Nephron progenitor cell (in vitro differentiated cells): ENCODE measurements around the gene MMP2.

Source experiments
- DNase-seq: peaks from one replicate; pipeline ENCODE4 v3.0.0; 2021
- H3K27ac Mint-ChIP-seq: 2 replicates; pipeline ENCODE4 v1.8.0; 2021; ENCODE audit warnings: mild to moderate bottlenecking, moderate library complexity, mixed read lengths
- H3K27me3 Mint-ChIP-seq: 2 replicates; pipeline ENCODE4 v1.8.0; 2021; ENCODE audit warnings: mild to moderate bottlenecking, low read depth, mixed read lengths; ENCODE audit not compliant: poor library complexity
- H3K36me3 Mint-ChIP-seq: 2 replicates; pipeline ENCODE4 v1.8.0; 2021; ENCODE audit warnings: low read depth, mixed read lengths
- H3K4me1 Mint-ChIP-seq: 2 replicates; pipeline ENCODE4 v1.8.0; 2021; ENCODE audit warnings: mixed read lengths
- H3K4me3 Mint-ChIP-seq: 2 replicates; pipeline ENCODE4 v1.8.0; 2021; ENCODE audit warnings: mild to moderate bottlenecking, moderate library complexity, mixed read lengths
- H3K9me3 Mint-ChIP-seq: 2 replicates; pipeline ENCODE4 v1.8.0; 2021; ENCODE audit warnings: mild to moderate bottlenecking, moderate library complexity, mixed read lengths
- CTCF ChIP-seq: fragments of 200-600 bp; sonication (generic); IDR thresholded peaks from 2 replicates; pipeline ENCODE4 v1.5.0; 2021; ENCODE audit warnings: antibody characterized with exemption

MMP2 gene

DNA sequence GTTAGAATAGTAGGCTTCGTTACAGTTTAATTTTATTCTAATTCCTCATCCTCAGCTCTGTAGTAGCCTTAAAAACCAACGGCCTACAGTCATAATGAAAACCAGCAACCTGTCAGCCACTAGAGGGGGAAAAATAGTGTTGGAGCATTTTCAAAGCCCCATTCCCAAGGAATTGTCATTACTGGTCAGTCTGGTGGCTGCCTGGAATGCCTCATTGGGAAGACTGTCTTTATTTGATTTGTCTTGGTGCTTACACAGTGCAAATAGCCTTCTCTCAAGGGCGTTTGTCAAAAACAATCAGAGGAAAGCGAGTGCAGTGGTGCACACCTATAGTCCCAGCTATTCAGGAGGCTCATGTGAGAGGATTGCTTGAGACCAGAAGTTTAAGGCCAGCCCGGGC lies 34.6 kb downstream of the MMP2 start:
- Mint-ChIP-seq H3K4me3 (no peak overlapping the region), H3K36me3 (peaks cover 31% of the 10 kb centered on the region), H3K4me1 (peaks cover 9% of the 10 kb centered on the region), H3K27ac (no peak overlapping the region), H3K27me3 (peaks cover 10% of the 10 kb centered on the region), H3K9me3 (peaks cover 58% of the 10 kb centered on the region)
- no peak for DNase-seq
- no peak for TF ChIP-seq CTCF

DNA sequence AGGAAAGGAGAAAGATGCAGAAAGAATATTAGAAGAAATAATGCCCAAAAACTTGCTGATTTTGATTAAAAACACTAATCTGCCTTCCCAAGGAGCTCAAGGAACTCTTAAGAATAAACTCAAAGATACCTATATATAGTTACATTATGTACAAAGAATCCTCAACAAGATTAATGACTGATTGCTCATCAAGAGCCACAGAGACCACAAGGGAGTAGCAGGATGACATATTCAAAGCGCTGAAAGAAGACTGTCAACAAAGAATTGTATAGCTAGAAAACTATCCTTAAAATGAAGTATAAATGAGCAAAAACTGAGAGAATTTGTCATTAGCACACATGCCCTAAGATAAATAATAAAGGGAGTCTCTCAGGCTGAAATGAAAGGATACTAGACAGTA lies 36.1 kb downstream of the MMP2 start:
- no peak for DNase-seq
- no peak overlapping the region for H3K27ac Mint-ChIP-seq
- no peak for TF ChIP-seq CTCF
- H3K27me3 Mint-ChIP-seq, result peaks cover 3% of the 10 kb centered on the region
- peaks cover 37% of the 10 kb centered on the region for H3K36me3 Mint-ChIP-seq
- no peak overlapping the region for H3K4me3 Mint-ChIP-seq
- peaks cover 69% of the 10 kb centered on the region for H3K9me3 Mint-ChIP-seq
- H3K4me1 Mint-ChIP-seq, result peaks cover under 1% of the 10 kb centered on the region

GRCh38 chr16:55521792-55522191 lies 42.8 kb downstream of the MMP2 start:
- H3K4me1 Mint-ChIP-seq, result no peaks in the 10 kb centered on the region
- no peaks in the 10 kb centered on the region for H3K27me3 Mint-ChIP-seq
- H3K36me3 Mint-ChIP-seq, result peaks cover 23% of the 10 kb centered on the region
- H3K4me3 Mint-ChIP-seq, result no peak overlapping the region
- DNase-seq, result no peak
- peaks cover 42% of the 10 kb centered on the region for H3K9me3 Mint-ChIP-seq
- TF ChIP-seq CTCF, result no peak
- no peak overlapping the region for H3K27ac Mint-ChIP-seq

- peaks cover 9% of the 10 kb centered on the region for H3K36me3 Mint-ChIP-seq
- H3K4me1 Mint-ChIP-seq, result no peaks in the 10 kb centered on the region
- H3K27ac Mint-ChIP-seq, result no peak overlapping the region
- no peak for DNase-seq
- H3K27me3 Mint-ChIP-seq, result no peaks in the 10 kb centered on the region
- no peak for TF ChIP-seq CTCF
- no peak overlapping the region for H3K4me3 Mint-ChIP-seq
- H3K9me3 Mint-ChIP-seq, result peaks cover 8% of the 10 kb centered on the region
These were observed 47.4 kb downstream of the MMP2 start for GRCh38 chr16:55526441-55526840.

GRCh38 chr16:55527885-55528284 lies 48.9 kb downstream of the MMP2 start:
- no peak for TF ChIP-seq CTCF

GRCh38 chr16:55529018-55529417 lies 50.0 kb downstream of the MMP2 start:
- Mint-ChIP-seq H3K4me1 (no peaks in the 10 kb centered on the region), H3K27ac (no peak overlapping the region), H3K4me3 (no peak overlapping the region), H3K36me3 (no peaks in the 10 kb centered on the region), H3K9me3 (no peaks in the 10 kb centered on the region), H3K27me3 (no peaks in the 10 kb centered on the region)
- DNase-seq, result no peak
- TF ChIP-seq CTCF, result no peak

More at GRCh38 chr16:55527885-55528284, 48.9 kb downstream of the MMP2 start:
- DNase-seq, result no peak
- no peak overlapping the region for H3K27ac Mint-ChIP-seq
- no peaks in the 10 kb centered on the region for H3K27me3 Mint-ChIP-seq
- H3K9me3 Mint-ChIP-seq, result no peaks in the 10 kb centered on the region
- no peaks in the 10 kb centered on the region for H3K36me3 Mint-ChIP-seq
- H3K4me1 Mint-ChIP-seq, result no peaks in the 10 kb centered on the region
- no peak overlapping the region for H3K4me3 Mint-ChIP-seq
